Measurements from ENCODE around the gene ZFP62. TPM values are rescaled to one million over a fixed set of nuclear protein-coding genes. Genes with fewer than 3 reads are reported as not detected.

The ZFP62 gene
- total and polyA plus RNA-seq, 2 of the 8 experiments (the other 6 are each of a cell fraction or from before 2014, with no cell fraction given), result 9.3 to 38.5 TPM

DNA sequence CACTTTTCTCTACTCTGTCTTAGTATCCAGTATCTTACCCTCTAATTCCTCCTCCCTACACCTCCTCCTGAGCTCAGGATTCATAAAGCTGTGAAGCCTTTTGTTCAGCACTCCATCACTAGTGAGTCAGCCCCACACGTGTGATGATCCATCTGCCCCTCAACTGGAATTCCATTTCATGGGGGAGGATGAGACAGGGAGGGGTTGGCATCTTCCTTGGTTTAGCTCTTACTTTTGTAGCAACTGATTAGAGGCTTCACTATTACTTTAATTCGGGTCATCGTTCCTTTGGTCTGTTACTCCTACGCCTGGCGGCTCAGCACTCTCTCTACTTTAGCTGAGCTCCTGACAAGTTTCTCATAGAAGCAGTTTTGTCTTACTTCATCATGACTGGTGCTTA lies 49.7 kb upstream of the ZFP62 start:
- Histone ChIP-seq H3K18ac (ENCODE audit: extremely low read depth, low read length) (no peak overlapping the region), H3K4me3 (ENCODE audit: extremely low read depth in 1 of 4, insufficient read depth in 2 of 4, low read depth in 3 of 4, low read length in 4 of 4) (no peak overlapping the region), H3K79me1 (ENCODE audit: low read depth, low read length) (no peaks in the 10 kb centered on the region), H3K79me2 (ENCODE audit: control insufficient read depth in 1 of 2, insufficient read depth in 2 of 2, low read length in 2 of 2) (no peaks in the 10 kb centered on the region), H2BK120ac (replicated peaks; ENCODE audit: low read depth, low read length) (no peak overlapping the region), H4K8ac (ENCODE audit: extremely low read depth, insufficient read depth, low read length) (no peak overlapping the region), H2BK20ac (ENCODE audit: low read length) (no peak overlapping the region), H3K4me1 (replicated peaks in 1 of 4; ENCODE audit: control insufficient read depth in 3 of 4, insufficient read depth in 4 of 4, low read length in 3 of 4) (peaks cover 0 to 8% (median 6%) of the 10 kb centered on the region in 4 experiments; a peak in 5 of 7 replicates), H3K23ac (ENCODE audit: insufficient read length) (no peak overlapping the region), H3K9ac (replicated peaks in 1 of 4; ENCODE audit: extremely low read depth in 1 of 4, low read depth in 3 of 4, low read length in 3 of 4) (no peak overlapping the region), H3K9me3 (ENCODE audit: insufficient read depth in 2 of 2, low read depth in 1 of 2, low read length in 1 of 2) (peaks cover 2 to 7% of the 10 kb centered on the region in 2 experiments; a peak in 2 of 4 replicates), H3K56ac (replicated peaks; ENCODE audit: insufficient read length, low read depth, low read length) (no peak overlapping the region), H3K4ac (replicated peaks; ENCODE audit: insufficient read length, low read depth, low read length) (no peak overlapping the region), H3K14ac (ENCODE audit: insufficient read length) (no peak overlapping the region), H3K27me3 (replicated peaks in 1 of 4; ENCODE audit: control insufficient read depth in 3 of 4, extremely low read depth in 1 of 4, insufficient read depth in 3 of 4, low read length in 3 of 4) (no peaks in the 10 kb centered on the region), H2BK15ac (ENCODE audit: low read length) (no peak overlapping the region), H4K91ac (replicated peaks; ENCODE audit: insufficient read length, low read length) (no peak overlapping the region), H2BK12ac (ENCODE audit: low read depth, low read length) (0 out of 2 replicates have a peak overlapping the region, but pooled peaks have one; percentile 27), H3K4me2 (ENCODE audit: insufficient read depth in 1 of 2, low read depth in 2 of 2, low read length in 2 of 2) (no peak overlapping the region), H3K23me2 (ENCODE audit: low read depth, low read length) (no peaks in the 10 kb centered on the region), H4K20me1 (replicated peaks in 1 of 2; ENCODE audit: control insufficient read depth in 1 of 2, insufficient read depth in 2 of 2, low read length in 2 of 2) (no peaks in the 10 kb centered on the region), H3K27ac (ENCODE audit: low read depth, low read length) (no peak overlapping the region), H2BK5ac (ENCODE audit: low read depth, low read length) (no peak overlapping the region), H4K5ac (ENCODE audit: insufficient read length, low read depth, low read length) (no peak overlapping the region), H2AK5ac (ENCODE audit: low read depth, low read length) (no peak overlapping the region), H2AFZ (ENCODE audit: low read length) (0 out of 2 replicates have a peak overlapping the region, but pooled peaks have one; percentile 45), H3K36me3 (ENCODE audit: control insufficient read depth in 2 of 4, insufficient read depth in 4 of 4, low read length in 3 of 4) (no peaks in the 10 kb centered on the region)
- POLR2A ChIA-PET (ENCODE audit: partially characterized antibody), result interaction anchor here (2.0 kb wide), 1 partner anchor 10 kb away, joined by 7 read pairs; no protein-coding TSS in a partner anchor
- WGBS, 2 experiments (ENCODE audit: extremely low coverage in 1 of 2, insufficient coverage in 1 of 2, insufficient read length in 1 of 2, insufficient replicate concordance in 2 of 2, low coverage in 1 of 2, low lambda C conversion rate in 2 of 2, missing lambda C conversion rate in 1 of 2), result 83% methylated on average over 5 of the region's 5 CpGs; no CpG with 5 or more reads in 1 of the 2 experiments
- CTCF ChIA-PET (ENCODE audit: partially characterized antibody), result interaction anchor here (1.5 kb wide), 1 partner anchor 41 kb away, joined by 6 read pairs; no protein-coding TSS in a partner anchor
- DNase-seq (ENCODE audit: low read depth in 1 of 2, low spot score in 2 of 2), result no peak
- TF ChIP-seq SP1 (IDR thresholded peaks at IDR 0.05; ENCODE audit: low read depth, low read length) (no peak), CEBPB (IDR thresholded peaks at IDR 0.05; ENCODE audit: low read depth, low read length) (no peak), TAF1 (IDR thresholded peaks at IDR 0.05; ENCODE audit: low read depth, low read length) (no peak), KDM5A (IDR thresholded peaks at IDR 0.05; ENCODE audit: low read length) (no peak), HDAC2 (IDR thresholded peaks at IDR 0.05; ENCODE audit: borderline replicate concordance in 1 of 2, low read depth in 2 of 2, low read length in 2 of 2) (no peak), SAP30 (IDR thresholded peaks at IDR 0.05; ENCODE audit: insufficient read depth, insufficient replicate concordance, low read length) (no peak), RAD21 (IDR thresholded peaks at IDR 0.05 in 1 of 2, conservative IDR thresholded peaks at IDR 0.05 in 1 of 2; ENCODE audit: low read depth in 2 of 2, low read length in 2 of 2) (no peak)
- TF ChIP-seq, protein P1, sequence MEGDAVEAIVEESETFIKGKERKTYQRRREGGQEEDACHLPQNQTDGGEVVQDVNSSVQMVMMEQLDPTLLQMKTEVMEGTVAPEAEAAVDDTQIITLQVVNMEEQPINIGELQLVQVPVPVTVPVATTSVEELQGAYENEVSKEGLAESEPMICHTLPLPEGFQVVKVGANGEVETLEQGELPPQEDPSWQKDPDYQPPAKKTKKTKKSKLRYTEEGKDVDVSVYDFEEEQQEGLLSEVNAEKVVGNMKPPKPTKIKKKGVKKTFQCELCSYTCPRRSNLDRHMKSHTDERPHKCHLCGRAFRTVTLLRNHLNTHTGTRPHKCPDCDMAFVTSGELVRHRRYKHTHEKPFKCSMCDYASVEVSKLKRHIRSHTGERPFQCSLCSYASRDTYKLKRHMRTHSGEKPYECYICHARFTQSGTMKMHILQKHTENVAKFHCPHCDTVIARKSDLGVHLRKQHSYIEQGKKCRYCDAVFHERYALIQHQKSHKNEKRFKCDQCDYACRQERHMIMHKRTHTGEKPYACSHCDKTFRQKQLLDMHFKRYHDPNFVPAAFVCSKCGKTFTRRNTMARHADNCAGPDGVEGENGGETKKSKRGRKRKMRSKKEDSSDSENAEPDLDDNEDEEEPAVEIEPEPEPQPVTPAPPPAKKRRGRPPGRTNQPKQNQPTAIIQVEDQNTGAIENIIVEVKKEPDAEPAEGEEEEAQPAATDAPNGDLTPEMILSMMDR (IDR thresholded peaks at IDR 0.05; ENCODE audit: control extremely low read depth in 1 of 3, insufficient read depth in 1 of 3, low read depth in 1 of 3, low read length in 3 of 3), result no peak
- FAIRE-seq, result no peak

All from H1 (cell line).